ENCODE measurements around the gene CCDC92B.

Gene CCDC92B

DNA sequence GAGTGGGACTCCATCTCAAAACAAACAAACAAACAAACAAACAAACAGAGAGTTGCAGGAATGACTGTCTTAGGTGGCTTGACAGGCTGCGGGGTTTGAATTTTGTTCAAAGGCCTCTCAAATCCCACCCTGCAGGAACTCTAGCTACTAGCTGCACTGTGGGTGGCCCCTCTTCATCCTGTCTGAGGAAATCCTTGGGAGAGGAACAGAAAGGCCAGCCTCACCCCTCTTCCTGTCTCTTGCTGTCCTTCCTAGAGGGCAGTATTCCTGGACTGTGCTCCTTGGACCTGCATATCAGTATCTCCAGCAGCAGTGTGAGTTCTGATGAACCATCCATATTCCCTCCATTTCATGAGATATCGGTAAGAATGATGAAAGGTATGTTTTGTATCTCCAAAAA, 2.0 kb upstream of the CCDC92B start:
- no peak for TF ChIP-seq ZFX (IDR thresholded peaks at IDR 0.05; ENCODE audit: borderline replicate concordance)
- TF ChIP-seq, protein P1, sequence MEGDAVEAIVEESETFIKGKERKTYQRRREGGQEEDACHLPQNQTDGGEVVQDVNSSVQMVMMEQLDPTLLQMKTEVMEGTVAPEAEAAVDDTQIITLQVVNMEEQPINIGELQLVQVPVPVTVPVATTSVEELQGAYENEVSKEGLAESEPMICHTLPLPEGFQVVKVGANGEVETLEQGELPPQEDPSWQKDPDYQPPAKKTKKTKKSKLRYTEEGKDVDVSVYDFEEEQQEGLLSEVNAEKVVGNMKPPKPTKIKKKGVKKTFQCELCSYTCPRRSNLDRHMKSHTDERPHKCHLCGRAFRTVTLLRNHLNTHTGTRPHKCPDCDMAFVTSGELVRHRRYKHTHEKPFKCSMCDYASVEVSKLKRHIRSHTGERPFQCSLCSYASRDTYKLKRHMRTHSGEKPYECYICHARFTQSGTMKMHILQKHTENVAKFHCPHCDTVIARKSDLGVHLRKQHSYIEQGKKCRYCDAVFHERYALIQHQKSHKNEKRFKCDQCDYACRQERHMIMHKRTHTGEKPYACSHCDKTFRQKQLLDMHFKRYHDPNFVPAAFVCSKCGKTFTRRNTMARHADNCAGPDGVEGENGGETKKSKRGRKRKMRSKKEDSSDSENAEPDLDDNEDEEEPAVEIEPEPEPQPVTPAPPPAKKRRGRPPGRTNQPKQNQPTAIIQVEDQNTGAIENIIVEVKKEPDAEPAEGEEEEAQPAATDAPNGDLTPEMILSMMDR (IDR thresholded peaks at IDR 0.05) = no peak
- H3K27ac ChIP-seq = no peak overlapping the region

DNA sequence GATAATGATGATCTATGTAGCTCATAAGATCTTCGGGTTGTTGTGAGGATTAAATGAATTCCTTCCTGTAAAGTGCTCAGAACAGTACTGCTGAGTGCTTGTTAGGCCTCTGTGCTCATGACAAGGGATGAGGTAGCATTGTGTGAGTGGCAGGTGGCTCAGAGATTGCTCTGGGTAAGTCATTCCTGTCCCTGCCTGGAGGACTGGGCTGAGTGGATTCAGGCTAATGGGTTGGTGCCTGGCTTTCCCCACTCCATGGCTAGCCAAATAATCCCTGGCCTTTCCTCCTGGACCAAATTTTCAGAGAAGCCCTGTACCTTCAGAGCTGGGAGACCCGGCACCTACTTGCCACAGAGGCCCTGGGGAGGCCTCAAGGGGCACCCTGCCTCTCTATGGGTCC, 1.3 kb upstream of the CCDC92B start:
- TF ChIP-seq ZFX (IDR thresholded peaks at IDR 0.05; ENCODE audit: borderline replicate concordance) = no peak
- TF ChIP-seq, protein P1 (IDR thresholded peaks at IDR 0.05) = no peak

DNA sequence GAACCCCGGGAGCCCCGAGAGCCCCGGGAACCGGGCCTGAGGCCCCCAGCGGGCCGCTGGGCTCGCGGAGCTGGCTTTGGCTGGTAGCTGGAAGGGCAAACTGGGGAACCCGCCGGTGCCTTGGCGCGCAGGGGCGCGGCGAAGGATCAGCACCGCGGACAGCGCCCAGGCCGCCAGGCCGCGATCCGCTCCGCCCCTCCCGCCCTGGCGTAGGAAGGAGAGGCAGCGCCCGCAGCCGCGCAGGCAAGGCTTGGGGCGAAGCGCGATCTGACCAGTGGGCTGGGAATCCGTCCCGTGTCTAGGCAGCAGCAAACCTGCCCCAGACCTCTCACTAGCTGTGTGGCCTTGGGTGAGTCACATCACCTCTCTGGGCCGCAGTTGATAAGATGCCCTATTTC, 331 bp upstream of the CCDC92B start:
- TF ChIP-seq, protein P1 (IDR thresholded peaks at IDR 0.05) = no peak
- TF ChIP-seq ZFX (IDR thresholded peaks at IDR 0.05; ENCODE audit: borderline replicate concordance) = no peak
- H3K27ac ChIP-seq = no peak overlapping the region

More for the DNA sequence above, 1.3 kb upstream of the CCDC92B start:
- H3K27ac ChIP-seq = no peak overlapping the region

DNA sequence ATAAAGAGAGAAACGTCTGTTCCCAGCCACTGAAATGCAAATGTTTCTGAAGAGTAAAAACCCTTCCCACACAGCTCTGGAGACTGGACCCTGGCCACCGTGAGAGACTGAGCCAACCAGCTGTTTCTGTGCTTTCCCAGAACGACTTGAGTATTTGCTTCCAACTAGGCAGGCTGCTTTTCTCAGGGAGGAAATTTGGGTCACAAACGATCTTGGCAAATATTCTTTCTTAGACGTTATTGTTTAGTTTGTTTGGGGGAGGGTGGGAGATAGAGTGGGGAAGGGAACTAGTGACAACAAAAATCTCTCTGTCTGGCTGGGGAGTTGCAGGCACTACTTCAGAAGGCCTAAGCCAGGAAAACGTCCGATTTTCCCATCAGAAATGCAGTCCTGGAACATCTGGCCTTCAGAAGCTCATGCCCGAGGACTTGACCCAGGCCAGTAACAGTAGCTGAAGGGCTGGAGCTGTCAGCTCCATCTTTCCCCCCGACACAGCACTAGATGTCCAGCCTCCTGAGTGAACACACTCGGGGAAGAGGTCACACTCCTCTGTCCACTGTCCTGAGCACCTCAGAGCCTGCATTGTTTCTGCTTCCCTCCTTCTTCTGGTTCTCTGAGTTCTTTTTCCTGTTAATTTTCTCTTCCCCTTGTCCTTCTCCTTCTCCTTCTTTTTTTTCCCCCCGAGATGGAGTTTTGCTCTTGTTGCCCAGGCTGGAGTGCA, 4.0 kb downstream of the CCDC92B start:
- no peak overlapping the region for H3K27ac ChIP-seq
- TF ChIP-seq, protein P1 (IDR thresholded peaks at IDR 0.05) = no peak
- no peak for TF ChIP-seq ZFX (IDR thresholded peaks at IDR 0.05; ENCODE audit: borderline replicate concordance)

DNA sequence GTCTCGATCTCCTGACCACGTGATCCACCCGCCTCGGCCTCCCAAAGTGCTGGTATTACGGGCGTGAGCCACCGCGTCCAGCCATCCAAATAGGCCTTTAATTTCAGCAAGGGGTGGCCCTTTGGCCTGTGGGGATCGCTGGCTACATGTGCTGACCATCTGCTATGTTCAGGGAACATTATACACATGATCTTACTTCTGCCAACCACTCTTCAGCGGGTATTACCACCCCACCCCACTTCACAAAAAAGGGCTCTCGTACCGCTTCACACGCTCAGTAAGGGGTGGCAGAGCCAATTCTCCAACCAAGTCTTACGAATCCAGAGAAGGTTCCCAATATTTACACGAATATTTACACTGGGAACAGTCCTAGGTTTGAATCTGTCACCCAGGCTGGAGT, 11.8 kb downstream of the CCDC92B start:
- TF ChIP-seq, protein P1 (IDR thresholded peaks at IDR 0.05) = no peak
- no peak for TF ChIP-seq ZFX (IDR thresholded peaks at IDR 0.05; ENCODE audit: borderline replicate concordance)
- no peak overlapping the region for H3K27ac ChIP-seq

DNA sequence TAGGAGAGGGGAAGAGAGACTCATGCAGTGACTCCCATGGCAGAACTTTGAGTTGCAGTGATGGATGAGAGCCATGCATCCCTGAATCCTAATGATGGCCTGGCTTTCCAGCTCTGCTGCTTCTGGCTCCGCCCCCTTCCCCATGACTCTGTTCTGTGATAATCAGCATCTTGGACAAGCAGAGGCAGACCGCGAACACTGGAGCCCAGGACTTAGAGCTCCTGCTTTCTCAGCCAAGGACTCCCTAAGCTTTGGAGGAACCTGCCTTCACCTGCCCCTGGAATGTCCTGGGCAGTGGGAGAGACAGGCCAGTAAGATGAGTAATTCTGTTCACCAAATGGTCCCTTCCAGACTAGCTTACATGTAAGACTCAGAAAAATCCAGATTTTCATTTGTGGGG, 12.5 kb downstream of the CCDC92B start:
- no peak for TF ChIP-seq ZFX (IDR thresholded peaks at IDR 0.05; ENCODE audit: borderline replicate concordance)
- TF ChIP-seq, protein P1 (IDR thresholded peaks at IDR 0.05) = no peak
- H3K27ac ChIP-seq = no peak overlapping the region

DNA sequence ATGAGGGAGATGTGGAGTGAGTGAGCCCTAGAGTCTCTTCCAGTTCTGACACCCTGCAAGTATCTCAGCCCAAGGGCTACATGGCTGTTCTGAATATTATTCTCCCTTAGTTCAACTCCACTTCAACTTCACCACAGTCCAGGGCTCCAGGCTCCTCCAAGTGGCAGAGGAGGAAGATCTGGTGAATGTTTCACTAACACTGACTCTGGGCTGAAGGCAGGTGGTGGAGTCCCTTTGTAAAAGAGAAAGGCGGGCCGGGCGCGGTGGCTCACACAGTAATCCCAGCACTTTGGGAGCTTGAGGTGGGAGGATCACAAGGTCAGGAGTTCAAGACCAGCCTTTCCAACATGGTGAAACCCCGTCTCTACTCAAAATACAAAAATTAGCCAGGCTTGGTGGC, 13.6 kb downstream of the CCDC92B start:
- no peak overlapping the region for H3K27ac ChIP-seq
- TF ChIP-seq, protein P1 (IDR thresholded peaks at IDR 0.05) = no peak
- no peak for TF ChIP-seq ZFX (IDR thresholded peaks at IDR 0.05; ENCODE audit: borderline replicate concordance)

All from 22Rv1 (cell line).